H1 (cell line): ENCODE results near the gene BTBD1. TPM values are rescaled to one million over a fixed set of nuclear protein-coding genes. Genes with fewer than 3 reads are reported as not detected.

Experiments
- CTCF ChIA-PET: fragments of 300-600 bp; sonication (Branson Sonifier 250); formaldehyde crosslinking; loops from one replicate; lab custom pipeline; 2021; ENCODE audit not compliant: partially characterized antibody; lab: Charles Lee
- POLR2A ChIA-PET: fragments of 300-600 bp; sonication (Branson Sonifier 250); formaldehyde crosslinking; loops from one replicate; lab custom pipeline; 2021; ENCODE audit warnings: inconsistent platforms; ENCODE audit not compliant: partially characterized antibody; lab: Charles Lee
- DNase-seq, 2 experiments: peaks; one replicate each; pipeline versions ENCODE4 v3.0.0 to v3.0.0-alpha.2; 2010 to 2022; ENCODE audit warnings: low spot score in 2 of 2, low read depth in 1 of 2, mixed read lengths in 1 of 2
- FAIRE-seq: peaks from 2 replicates; lab custom pipeline; 2011; peaks lifted over from hg19 to GRCh38; lab: Jason Lieb, UNC
- H2AFZ ChIP-seq: 2 replicates; pipeline ENCODE4 v1.8.1; 2012; ENCODE audit warnings: low read length, inconsistent platforms
- H2AK5ac ChIP-seq: 2 replicates; pipeline ENCODE4 v1.6.1; 2013; ENCODE audit warnings: low read depth, low read length
- H2BK120ac ChIP-seq: replicated peaks from 2 replicates; pipeline ENCODE3; 2013; ENCODE audit warnings: low read depth, low read length, inconsistent platforms
- H2BK12ac ChIP-seq: 2 replicates; pipeline ENCODE4 v1.6.1; 2013; ENCODE audit warnings: low read depth, low read length
- H2BK15ac ChIP-seq: 2 replicates; pipeline ENCODE4 v1.6.1; 2013; ENCODE audit warnings: low read length
- H2BK20ac ChIP-seq: 2 replicates; pipeline ENCODE4 v1.6.1; 2013; ENCODE audit warnings: low read length
- H2BK5ac ChIP-seq: 2 replicates; pipeline ENCODE4 v1.6.1; 2013; ENCODE audit warnings: low read depth, low read length
- H3K14ac ChIP-seq: 2 replicates; pipeline ENCODE4 v1.6.1; 2013; ENCODE audit warnings: inconsistent platforms; ENCODE audit not compliant: insufficient read length
- H3K18ac ChIP-seq: 2 replicates; pipeline ENCODE4 v1.6.1; 2013; ENCODE audit warnings: low read length; ENCODE audit errors: extremely low read depth
- H3K23ac ChIP-seq: 2 replicates; pipeline ENCODE4 v1.6.1; 2013; ENCODE audit warnings: inconsistent platforms; ENCODE audit not compliant: insufficient read length
- H3K23me2 ChIP-seq: 2 replicates; pipeline ENCODE4 v1.6.1; 2013; ENCODE audit warnings: low read depth, low read length
- H3K27ac ChIP-seq: 2 replicates; pipeline ENCODE4 v1.6.1; 2011; ENCODE audit warnings: low read depth, low read length, inconsistent platforms
- H3K27me3 ChIP-seq, 4 experiments: replicated peaks in 1 of 4; 1 replicate in 1 of 4; 2 replicates in 3 of 4; pipeline versions ENCODE4 v1.6.1 to v1.8.1; 2011 to 2013; ENCODE audit warnings: low read length in 3 of 4, mild to moderate bottlenecking in 3 of 4, inconsistent platforms in 2 of 4, mixed read lengths in 2 of 4, moderate library complexity in 1 of 4; ENCODE audit not compliant: control insufficient read depth in 3 of 4, insufficient read depth in 3 of 4; ENCODE audit errors: extremely low read depth in 1 of 4
- H3K36me3 ChIP-seq, 4 experiments: 2 replicates each; pipeline versions ENCODE4 v1.6.1 to v1.8.1; 2011 to 2013; ENCODE audit warnings: mild to moderate bottlenecking in 4 of 4, low read length in 3 of 4, moderate library complexity in 2 of 4, control low read depth in 1 of 4, inconsistent platforms in 1 of 4; ENCODE audit not compliant: insufficient read depth in 4 of 4, control insufficient read depth in 2 of 4
- H3K4ac ChIP-seq: replicated peaks from 2 replicates; pipeline ENCODE3; 2013; ENCODE audit warnings: low read length, low read depth, mixed read lengths, inconsistent platforms; ENCODE audit not compliant: insufficient read length
- H3K4me1 ChIP-seq, 4 experiments: replicated peaks in 1 of 4; 1 replicate in 1 of 4; 2 replicates in 3 of 4; pipeline versions ENCODE4 v1.6.1 to v1.8.1; 2011 to 2013; ENCODE audit warnings: low read length in 3 of 4, inconsistent platforms in 2 of 4, mixed read lengths in 1 of 4; ENCODE audit not compliant: insufficient read depth in 4 of 4, control insufficient read depth in 3 of 4
- H3K4me2 ChIP-seq, 2 experiments: 2 replicates each; pipeline versions ENCODE4 v1.6.1 to v1.8.1; 2011 to 2013; ENCODE audit warnings: low read depth in 2 of 2, low read length in 2 of 2, control low read depth in 1 of 2, inconsistent platforms in 1 of 2, mild to moderate bottlenecking in 1 of 2; ENCODE audit not compliant: insufficient read depth in 1 of 2
- H3K4me3 ChIP-seq, 4 experiments: fragments of 200-600, 300-600 bp in 1 of 4; sonication (generic), shearing (Covaris generic), sonication (Bioruptor Twin) in 1 of 4; 2 replicates each; pipeline versions ENCODE4 v1.5.1 to v1.8.1; 2011 to 2016; ENCODE audit warnings: low read length in 4 of 4, low read depth in 3 of 4, control low read depth in 2 of 4, inconsistent platforms in 2 of 4, mild to moderate bottlenecking in 2 of 4, mixed read lengths in 1 of 4, moderate library complexity in 1 of 4; ENCODE audit not compliant: insufficient read depth in 2 of 4; ENCODE audit errors: extremely low read depth in 1 of 4
- H3K56ac ChIP-seq: replicated peaks from 2 replicates; pipeline ENCODE3; 2013; ENCODE audit warnings: low read depth, mild to moderate bottlenecking, mixed read lengths, low read length, inconsistent platforms; ENCODE audit not compliant: insufficient read length
- H3K79me1 ChIP-seq: 2 replicates; pipeline ENCODE4 v1.6.1; 2013; ENCODE audit warnings: low read depth, low read length, control low read depth
- H3K79me2 ChIP-seq, 2 experiments: 2 replicates each; pipeline versions ENCODE4 v1.6.1 to v1.8.1; 2012 to 2013; ENCODE audit warnings: low read length in 2 of 2, mild to moderate bottlenecking in 2 of 2, inconsistent platforms in 1 of 2; ENCODE audit not compliant: insufficient read depth in 2 of 2, control insufficient read depth in 1 of 2
- H3K9ac ChIP-seq, 4 experiments: replicated peaks in 1 of 4; 1 replicate in 1 of 4; 2 replicates in 3 of 4; pipeline versions ENCODE4 v1.6.1 to v1.8.1; 2011 to 2013; ENCODE audit warnings: low read depth in 3 of 4, low read length in 3 of 4, control low read depth in 2 of 4, mild to moderate bottlenecking in 2 of 4, moderate library complexity in 2 of 4, inconsistent platforms in 1 of 4; ENCODE audit errors: extremely low read depth in 1 of 4
- H3K9me3 ChIP-seq, 2 experiments: 2 replicates each; pipeline versions ENCODE4 v1.6.1 to v1.8.1; 2012 to 2013; ENCODE audit warnings: mild to moderate bottlenecking in 2 of 2, moderate library complexity in 2 of 2, control low read depth in 1 of 2, inconsistent platforms in 1 of 2, low read depth in 1 of 2, low read length in 1 of 2, mixed read lengths in 1 of 2; ENCODE audit not compliant: insufficient read depth in 2 of 2
- H4K20me1 ChIP-seq, 2 experiments: replicated peaks in 1 of 2; 2 replicates each; pipeline versions ENCODE3 to v1.8.1; 2011 to 2013; ENCODE audit warnings: inconsistent platforms in 2 of 2, low read length in 2 of 2, mild to moderate bottlenecking in 1 of 2; ENCODE audit not compliant: insufficient read depth in 2 of 2, control insufficient read depth in 1 of 2
- H4K5ac ChIP-seq: 2 replicates; pipeline ENCODE4 v1.6.1; 2013; ENCODE audit warnings: low read length, low read depth, mixed read lengths, inconsistent platforms; ENCODE audit not compliant: insufficient read length
- H4K8ac ChIP-seq: 2 replicates; pipeline ENCODE4 v1.8.0; 2013; ENCODE audit warnings: mild to moderate bottlenecking, moderate library complexity, low read length, inconsistent platforms; ENCODE audit not compliant: insufficient read depth; ENCODE audit errors: extremely low read depth
- H4K91ac ChIP-seq: replicated peaks from 2 replicates; pipeline ENCODE3; 2013; ENCODE audit warnings: low read length, mixed read lengths, inconsistent platforms; ENCODE audit not compliant: insufficient read length
- ATF3 ChIP-seq: IDR thresholded peaks from 2 replicates; pipeline ENCODE4 v1.6.1; 2011; ENCODE audit warnings: low read depth, mild to moderate bottlenecking, low read length; ENCODE audit not compliant: insufficient read depth
- CBX8 ChIP-seq: fragments of 300-800, 300-1000 bp; sonication (generic); IDR thresholded peaks from 2 replicates; pipeline ENCODE4 v1.7.1; 2016; ENCODE audit warnings: low read depth, low read length, borderline replicate concordance
- CEBPB ChIP-seq: IDR thresholded peaks from 2 replicates; pipeline ENCODE4 v1.6.1; 2012; ENCODE audit warnings: low read depth, low read length
- CHD2 ChIP-seq: IDR thresholded peaks from 2 replicates; pipeline ENCODE4 v1.6.1; 2012; ENCODE audit warnings: low read length, improper control_type of control experiment
- CTCF ChIP-seq, 3 experiments: IDR thresholded peaks; 1 replicate in 2 of 3; 2 replicates in 1 of 3; pipeline versions ENCODE4 v1.5.1 to v1.6.1; 2011; ENCODE audit warnings: low read length in 3 of 3, mild to moderate bottlenecking in 3 of 3, inconsistent platforms in 2 of 3, low read depth in 1 of 3, moderate library complexity in 1 of 3; ENCODE audit not compliant: insufficient read depth in 1 of 3; ENCODE audit errors: control extremely low read depth in 1 of 3
- E2F6 ChIP-seq: IDR thresholded peaks from 2 replicates; pipeline ENCODE4 v1.6.1; 2012; ENCODE audit warnings: inconsistent platforms
- GTF2F1 ChIP-seq: IDR thresholded peaks from 2 replicates; pipeline ENCODE4 v1.6.1; 2012; ENCODE audit warnings: low read depth, low read length, improper control_type of control experiment, borderline replicate concordance
- JUN ChIP-seq: IDR thresholded peaks from 2 replicates; pipeline ENCODE4 v1.6.1; 2011; ENCODE audit warnings: low read depth, mild to moderate bottlenecking, improper control_type of control experiment, low read length
- KDM5A ChIP-seq: fragments of 200-600 bp; IDR thresholded peaks from 2 replicates; pipeline ENCODE4 v1.7.1; 2012; ENCODE audit warnings: mild to moderate bottlenecking, low read length, inconsistent platforms, mixed read lengths
- RBBP5 ChIP-seq: IDR thresholded peaks from 2 replicates; pipeline ENCODE4 v1.7.1; 2012; ENCODE audit warnings: low read depth, mild to moderate bottlenecking, inconsistent platforms, low read length, moderate library complexity, borderline replicate concordance
- SRF ChIP-seq: IDR thresholded peaks from 2 replicates; pipeline ENCODE4 v1.6.1; 2011; ENCODE audit warnings: mild to moderate bottlenecking, low read depth, low read length, moderate library complexity
- ZNF274 ChIP-seq: IDR thresholded peaks from 2 replicates; pipeline ENCODE4 v1.7.0; 2012; ENCODE audit warnings: low read length, borderline replicate concordance; ENCODE audit errors: extremely low read depth
- polyA plus RNA-seq, 7 experiments: library from polyadenylated mRNA; depleted of rRNA in 3 of 7; stranded (reverse) in 5 of 7; unstranded in 2 of 7; fragments of >200 nt in 5 of 7; fragments of 200-250 nt in 2 of 7; gene quantifications; 1 replicate in 5 of 7; 2 replicates in 1 of 7; 4 replicates in 1 of 7; pipeline versions ENCODE4 v1.2.1 to v1.2.3, GENCODE V29; 2011 to 2013; ENCODE audit warnings: missing spikeins in 2 of 7, mixed read lengths in 2 of 7
- total RNA-seq: library from RNA; stranded (reverse); fragmentation: NEBNext Ultra II Directional; extraction: Animal tissue kit (Norgen Biotek cat#: 25700); gene quantifications from 2 replicates; pipeline ENCODE4 v1.2.1, GENCODE V29; 2021

BTBD1 gene
- total and polyA plus RNA-seq, 2 of the 8 experiments (the other 6 are each of a cell fraction or from before 2014, with no cell fraction given): 18.6 to 39.5 TPM

GRCh38 chr15:83098079-83098478 lies 31.0 kb upstream of the BTBD1 start:
- FAIRE-seq (no peak), DNase-seq (no peak)
- no peak overlapping the region for H2BK5ac ChIP-seq
- H3K79me1 ChIP-seq: no peaks in the 10 kb centered on the region
- H2BK15ac ChIP-seq: no peak overlapping the region
- no peak overlapping the region for H3K4ac ChIP-seq
- no peak overlapping the region for H4K91ac ChIP-seq
- H2BK12ac ChIP-seq: no peak overlapping the region
- H3K27ac ChIP-seq: no peak overlapping the region
- no peak overlapping the region for H2AK5ac ChIP-seq
- H3K79me2 ChIP-seq: no peaks in the 10 kb centered on the region
- no peak overlapping the region for H3K14ac ChIP-seq
- no peaks in the 10 kb centered on the region for H3K27me3 ChIP-seq
- H4K20me1 ChIP-seq: no peaks in the 10 kb centered on the region
- no peak overlapping the region for H3K4me3 ChIP-seq
- H3K4me2 ChIP-seq: no peak overlapping the region
- H3K9me3 ChIP-seq: no peaks in the 10 kb centered on the region
- H2AFZ ChIP-seq: no peak overlapping the region
- H4K5ac ChIP-seq: no peak overlapping the region
- H3K23ac ChIP-seq: no peak overlapping the region
- no peak overlapping the region for H3K18ac ChIP-seq
- no peaks in the 10 kb centered on the region for H3K36me3 ChIP-seq
- H4K8ac ChIP-seq: no peak overlapping the region
- no peak overlapping the region for H3K9ac ChIP-seq
- ChIA-PET POLR2A (no interaction called here), CTCF (no interaction called here)
- no peaks in the 10 kb centered on the region for H3K4me1 ChIP-seq
- H2BK120ac ChIP-seq: no peak overlapping the region
- H3K23me2 ChIP-seq: no peaks in the 10 kb centered on the region
- H3K56ac ChIP-seq: no peak overlapping the region
- H2BK20ac ChIP-seq: no peak overlapping the region
- no peak for TF ChIP-seq CTCF (IDR thresholded peaks at IDR 0.05; ENCODE audit: control extremely low read depth in 1 of 3, insufficient read depth in 1 of 3, low read depth in 1 of 3, low read length in 3 of 3)
- TF ChIP-seq RBBP5: no peak
- TF ChIP-seq ATF3: no peak
- no peak for TF ChIP-seq CHD2
- TF ChIP-seq ZNF274: no peak
- no peak for TF ChIP-seq E2F6
- TF ChIP-seq CBX8: no peak
- no peak for TF ChIP-seq SRF
- no peak for TF ChIP-seq CEBPB
- TF ChIP-seq KDM5A: no peak
- no peak for TF ChIP-seq GTF2F1
- TF ChIP-seq JUN: no peak
